GM23248 (cell line): ENCODE measurements around the gene SSPN.

ENCODE experiments used
- EZH2 ChIP-seq: fragments of 200-600 bp; sonication (generic); IDR thresholded peaks from 2 replicates; pipeline ENCODE4 v1.6.1; 2018; ENCODE audit warnings: antibody characterized with exemption, mild to moderate bottlenecking; ENCODE audit not compliant: insufficient read depth, poor library complexity, severe bottlenecking
- EZH2phosphoT487 ChIP-seq: fragments of 200-600 bp; sonication (generic); IDR thresholded peaks from 2 replicates; pipeline ENCODE4 v1.6.1; 2018; ENCODE audit warnings: antibody characterized with exemption, moderate library complexity, mild to moderate bottlenecking, low read depth; ENCODE audit not compliant: insufficient read depth

GRCh38 chr12:26297396-26298070, 102.2 kb downstream of the SSPN start:
- no peak for TF ChIP-seq EZH2phosphoT487
- TF ChIP-seq EZH2: no peak
